GM21619 (cell line): ENCODE data around the gene TRH.
"Not testable (repeated sequence)": the region's sequence is repeated elsewhere in the genome, so short reads cannot be mapped to it uniquely, and the experiment has no call there.

Experiments
- ATAC-seq: cut with Tn5 transposase; IDR thresholded peaks from one replicate; pipeline ENCODE4 v1.9.1; 2021; ENCODE audit not compliant: unreplicated experiment

TRH gene

DNA sequence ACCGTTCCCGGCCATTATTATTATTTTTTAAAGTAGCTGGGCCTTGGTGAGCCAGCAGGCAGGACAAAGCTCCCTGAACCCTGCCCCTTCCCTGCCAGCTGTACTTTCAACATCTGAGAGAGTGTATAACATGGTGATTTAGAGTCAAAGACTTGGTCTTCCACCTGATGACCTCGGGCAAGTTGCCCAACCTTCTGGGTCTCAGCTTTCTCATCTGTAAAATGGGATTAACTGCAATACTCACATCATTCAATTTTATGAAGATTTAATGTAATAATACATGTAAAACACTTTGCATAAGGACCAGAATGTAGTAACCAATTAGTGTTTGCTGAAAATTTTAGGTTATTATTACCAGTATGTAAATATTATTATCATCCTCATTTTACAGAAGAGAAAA, 11.9 kb upstream of the TRH start:
- ATAC-seq: no peak

- ATAC-seq: no peak
Observed at GRCh38 chr3:129965937-129966336, 8.6 kb upstream of the TRH start.

DNA sequence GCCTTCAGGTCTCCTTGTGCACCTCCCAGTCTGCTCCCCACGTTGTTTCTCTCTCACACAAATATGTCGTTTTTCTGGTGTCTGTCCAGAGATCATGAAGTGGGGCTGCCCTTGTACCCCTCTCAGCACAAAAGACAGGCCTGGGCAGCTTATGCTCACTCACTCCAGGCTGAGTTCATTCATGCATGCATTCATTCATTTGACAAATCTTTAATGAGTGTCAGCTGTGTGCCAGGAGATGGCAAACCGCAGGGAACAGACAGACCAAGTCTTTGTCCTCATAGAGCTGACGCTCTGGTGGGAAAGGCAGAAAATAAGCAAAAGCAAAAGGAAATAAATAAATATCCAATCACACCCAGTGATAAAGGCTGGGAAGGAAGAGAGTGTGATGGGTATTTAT, 7.6 kb upstream of the TRH start:
- no peak for ATAC-seq

GRCh38 chr3:129967761-129968160, 6.8 kb upstream of the TRH start:
- ATAC-seq: no peak

DNA sequence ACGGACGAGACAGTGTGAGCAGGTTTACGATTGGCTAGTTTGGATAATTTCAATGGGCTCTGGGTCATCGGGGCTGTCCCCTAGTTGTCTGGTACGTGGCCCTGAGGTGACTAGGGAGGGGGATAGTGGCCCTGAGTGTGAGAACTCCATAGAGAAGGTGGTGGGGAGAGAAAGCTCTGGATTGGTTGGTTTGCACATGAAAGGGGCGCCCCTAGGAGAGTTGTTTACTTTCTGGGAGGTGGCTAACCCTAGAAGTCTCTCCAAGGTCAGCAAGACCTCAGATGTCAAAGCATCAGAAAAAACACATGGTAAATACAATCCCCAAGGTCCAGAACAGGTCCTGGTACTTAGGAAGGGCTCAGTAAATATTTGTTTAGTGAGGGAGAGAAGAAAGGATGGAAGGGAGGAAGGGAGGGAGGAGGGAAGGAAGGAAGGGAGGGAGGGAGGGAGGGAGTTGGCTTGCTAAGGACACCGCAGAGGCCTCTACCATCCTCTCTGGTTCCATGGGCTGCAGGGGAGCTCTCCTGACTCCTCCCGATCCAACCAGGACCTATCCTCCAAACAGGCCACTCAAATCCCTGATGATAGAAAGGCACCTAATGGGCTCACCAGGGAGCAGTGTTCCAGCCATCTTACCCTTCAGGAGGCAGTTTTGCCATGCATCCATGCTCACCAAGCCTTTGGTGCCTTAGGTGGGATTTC, 3.0 kb upstream of the TRH start:
- ATAC-seq: no peak

GRCh38 chr3:129972301-129972700, 2.2 kb upstream of the TRH start:
- no peak for ATAC-seq

- no peak for ATAC-seq
Observed at GRCh38 chr3:129973853-129974563, 512 bp upstream of the TRH start.

- no peak for ATAC-seq
Observed at GRCh38 chr3:129974833-129975704, 549 bp downstream of the TRH start.

DNA sequence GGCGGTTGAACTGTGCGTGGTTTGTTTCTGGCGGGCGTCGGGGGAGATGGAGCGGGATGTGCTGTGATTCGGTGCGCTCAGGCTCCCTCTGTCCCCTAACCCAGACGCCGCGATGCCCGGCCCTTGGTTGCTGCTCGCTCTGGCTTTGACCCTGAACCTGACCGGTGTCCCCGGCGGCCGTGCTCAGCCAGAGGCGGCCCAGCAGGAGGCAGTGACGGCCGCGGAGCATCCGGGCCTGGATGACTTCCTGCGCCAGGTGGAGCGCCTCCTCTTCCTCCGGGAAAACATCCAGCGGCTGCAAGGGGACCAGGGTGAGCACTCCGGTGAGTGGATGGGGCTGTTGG, 1.2 kb downstream of the TRH start:
- ATAC-seq: no peak

DNA sequence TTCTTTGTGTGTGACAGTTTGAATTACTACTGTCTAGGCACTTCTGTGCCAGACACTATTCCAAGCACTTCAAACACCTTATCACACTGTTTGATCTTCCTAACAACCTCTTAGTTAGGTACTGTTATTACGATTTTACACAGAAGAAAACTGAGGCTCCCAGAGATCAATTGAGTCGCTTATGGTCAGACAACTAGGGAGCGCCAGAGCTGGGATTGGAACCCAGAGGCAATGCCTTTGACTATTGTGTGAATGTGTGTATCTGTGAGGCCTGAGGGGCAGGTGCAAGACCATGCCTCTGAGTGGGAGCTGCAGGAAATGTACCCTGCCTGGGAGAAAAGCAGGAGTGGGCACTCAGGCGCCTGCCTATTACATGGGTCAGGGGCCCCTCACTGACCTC, 1.8 kb downstream of the TRH start:
- ATAC-seq: no peak

GRCh38 chr3:129978123-129978522, 3.6 kb downstream of the TRH start:
- ATAC-seq: no peak

DNA sequence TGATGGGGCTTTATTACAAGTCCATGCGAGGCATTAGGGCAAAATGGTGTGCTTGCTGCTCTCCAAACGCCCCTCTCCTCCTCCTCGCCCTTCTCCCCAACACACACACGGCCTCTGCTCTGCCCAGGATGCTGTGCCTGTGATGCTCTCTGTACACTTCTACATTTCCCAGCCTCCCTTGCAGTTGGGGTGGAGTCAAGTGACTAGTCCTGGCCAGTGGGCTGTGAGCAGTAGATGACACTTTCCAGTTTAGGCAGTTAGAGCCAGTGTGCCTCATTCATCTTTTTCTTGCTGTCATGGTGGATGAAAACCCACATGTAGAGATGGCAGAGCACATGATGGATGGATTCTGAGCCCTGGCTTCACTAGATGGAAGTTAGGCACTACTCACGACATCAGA, 5.4 kb downstream of the TRH start:
- no peak for ATAC-seq

GRCh38 chr3:129983561-129983960, 9.0 kb downstream of the TRH start:
- ATAC-seq: no peak

GRCh38 chr3:129984125-129984524, 9.6 kb downstream of the TRH start:
- ATAC-seq: no peak

GRCh38 chr3:129985113-129985512, 10.6 kb downstream of the TRH start:
- ATAC-seq: no peak

DNA sequence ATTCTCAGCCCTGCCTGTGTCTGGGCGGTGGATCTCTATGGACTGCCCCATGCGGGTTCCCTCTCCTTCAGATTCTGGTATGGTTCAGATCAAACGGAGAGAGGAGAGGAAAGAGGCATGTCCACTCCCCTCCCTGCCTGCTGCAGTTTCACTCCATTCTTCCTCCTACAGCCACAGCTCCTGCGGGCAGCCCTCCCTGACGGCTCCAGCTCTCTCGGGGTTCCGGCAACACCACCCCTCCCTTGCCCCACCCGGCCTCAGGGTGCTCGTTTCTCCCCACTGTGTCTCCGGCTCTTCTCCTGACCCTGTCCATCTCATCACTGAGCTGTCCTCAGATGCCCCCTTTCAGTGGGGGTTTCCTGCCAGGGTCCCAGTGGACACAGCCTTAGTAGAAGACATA, 13.9 kb downstream of the TRH start:
- no peak for ATAC-seq

DNA sequence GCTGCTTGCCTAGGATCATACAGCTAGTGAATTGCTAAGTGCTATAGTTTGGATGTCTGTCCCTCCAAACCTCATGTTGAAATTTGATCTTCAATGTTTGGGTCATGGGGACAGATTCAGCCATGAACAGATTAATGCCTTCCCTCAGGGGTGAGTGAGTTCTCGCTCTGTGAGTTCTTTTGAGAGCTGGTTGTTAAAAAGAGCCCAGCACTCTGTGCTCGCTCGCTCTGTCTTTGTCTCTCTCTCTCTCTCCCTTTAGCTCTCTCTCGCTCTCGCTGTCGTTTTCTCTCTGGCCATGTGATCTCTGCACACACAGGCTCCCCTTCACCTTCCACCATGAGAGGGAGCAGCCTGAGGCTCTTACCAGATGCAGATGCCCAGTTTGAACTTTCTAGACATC, 14.9 kb downstream of the TRH start:
- no peak for ATAC-seq

- ATAC-seq: no peak
Observed at GRCh38 chr3:129992781-129993180, 18.3 kb downstream of the TRH start.

- no peak for ATAC-seq
Observed at GRCh38 chr3:129994883-129995559, 20.5 kb downstream of the TRH start.

- ATAC-seq: no peak
Observed at GRCh38 chr3:129996073-129996472, 21.6 kb downstream of the TRH start.

DNA sequence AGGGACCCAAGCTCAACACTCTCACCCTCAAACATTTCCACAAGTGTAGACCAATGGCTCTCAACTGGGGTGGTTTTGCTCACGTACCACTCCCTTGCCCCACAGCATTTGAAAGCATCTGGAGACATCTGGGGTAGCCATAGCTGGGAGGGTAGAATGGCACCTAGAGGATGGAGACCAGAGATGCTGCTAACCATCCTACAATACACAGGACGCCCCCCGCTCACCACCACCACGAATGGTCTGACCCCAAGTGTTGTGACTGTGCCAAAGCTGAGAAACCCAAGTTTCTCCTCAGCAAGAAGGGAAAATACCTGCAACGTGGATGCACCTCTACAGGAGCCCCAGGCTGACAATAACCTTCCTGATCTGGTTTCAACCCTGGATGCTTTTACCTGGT, 24.7 kb downstream of the TRH start:
- not testable (repeated sequence) for ATAC-seq
